NCI-H345 treated with DMSO at 0.1 percent for 48 hours (cell line): ENCODE measurements around the gene NAA50.

Experiments used
- DNase-seq: peaks from one replicate; lab custom pipeline; 2025; ENCODE audit not compliant: unreplicated experiment; lab: John Stamatoyannopoulos, UW

The NAA50 gene

DNA sequence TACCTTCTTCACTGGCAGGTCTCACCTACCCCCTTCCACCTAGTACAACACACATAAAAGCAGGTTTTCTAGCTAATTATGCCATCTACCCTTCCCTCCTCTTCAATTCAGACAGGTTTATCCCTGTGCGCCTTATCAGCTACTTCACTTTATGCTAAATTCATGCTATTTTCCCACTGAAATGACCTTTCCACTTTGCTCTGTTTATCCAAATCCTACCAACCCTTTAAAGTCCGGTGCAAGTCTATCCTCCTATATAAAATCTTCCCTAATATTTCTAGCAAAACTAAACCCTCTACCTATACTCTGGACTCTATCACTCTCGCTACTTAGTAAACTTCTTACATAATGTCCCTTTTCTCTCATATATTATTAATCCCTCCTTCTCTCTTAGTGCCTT is 55.6 kb downstream of the NAA50 start:
- no peak for DNase-seq

DNA sequence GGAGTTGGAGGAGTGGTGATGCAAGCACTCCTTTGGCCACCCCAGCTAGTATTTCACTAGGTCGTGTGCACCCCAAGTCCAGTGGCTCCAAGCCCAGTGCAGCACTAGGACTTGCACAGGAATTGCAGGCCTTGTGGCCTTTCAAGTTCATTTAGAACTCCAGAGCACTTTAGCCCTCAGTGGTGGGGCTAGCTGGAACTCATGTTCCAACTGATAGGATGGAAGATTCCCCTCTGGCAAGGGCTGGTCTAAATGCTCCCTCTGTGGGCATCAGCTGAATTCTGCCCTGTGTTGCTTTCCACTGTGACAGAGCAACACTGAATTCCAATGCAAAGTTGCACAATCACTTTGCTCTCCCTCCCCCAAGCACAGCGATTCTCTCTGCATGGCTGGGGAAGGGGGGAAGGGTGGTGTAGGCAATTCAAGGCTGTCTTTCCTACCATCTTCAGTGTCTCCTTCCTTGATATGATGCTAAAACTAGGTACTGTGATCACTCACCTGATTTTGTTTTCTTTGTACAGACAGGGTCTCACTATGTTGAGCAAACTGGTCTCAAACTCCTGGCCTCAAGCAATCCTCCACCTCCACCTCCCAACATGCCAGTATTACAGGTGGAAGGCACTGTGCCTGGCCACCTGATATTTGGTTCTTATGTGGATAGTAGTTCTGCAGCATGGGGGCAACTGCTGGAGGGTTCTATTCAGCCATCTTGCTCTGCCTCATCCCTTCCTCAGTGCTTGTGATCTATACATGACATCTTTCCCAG is 59.9 kb downstream of the NAA50 start:
- DNase-seq, result no peak

DNA sequence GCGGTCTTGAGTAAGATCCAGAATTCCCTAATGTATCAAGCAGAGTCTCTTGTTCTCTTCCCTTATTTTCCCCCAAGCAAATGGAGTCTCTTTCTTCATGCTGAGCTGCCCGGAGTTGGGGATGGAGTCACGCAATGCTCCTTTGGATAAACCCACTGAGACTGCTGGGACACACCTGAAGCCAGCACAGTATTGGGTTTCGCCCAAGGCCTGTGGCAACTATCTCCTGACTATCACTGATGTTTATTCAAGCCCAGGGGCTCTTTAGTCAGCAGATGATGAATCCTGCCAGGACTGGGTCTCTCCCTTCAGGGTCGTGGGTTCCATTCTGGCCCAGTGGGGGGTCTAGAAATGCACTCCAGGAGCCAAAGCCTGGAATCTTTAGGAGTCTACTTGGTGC is 60.9 kb downstream of the NAA50 start:
- no peak for DNase-seq

DNA sequence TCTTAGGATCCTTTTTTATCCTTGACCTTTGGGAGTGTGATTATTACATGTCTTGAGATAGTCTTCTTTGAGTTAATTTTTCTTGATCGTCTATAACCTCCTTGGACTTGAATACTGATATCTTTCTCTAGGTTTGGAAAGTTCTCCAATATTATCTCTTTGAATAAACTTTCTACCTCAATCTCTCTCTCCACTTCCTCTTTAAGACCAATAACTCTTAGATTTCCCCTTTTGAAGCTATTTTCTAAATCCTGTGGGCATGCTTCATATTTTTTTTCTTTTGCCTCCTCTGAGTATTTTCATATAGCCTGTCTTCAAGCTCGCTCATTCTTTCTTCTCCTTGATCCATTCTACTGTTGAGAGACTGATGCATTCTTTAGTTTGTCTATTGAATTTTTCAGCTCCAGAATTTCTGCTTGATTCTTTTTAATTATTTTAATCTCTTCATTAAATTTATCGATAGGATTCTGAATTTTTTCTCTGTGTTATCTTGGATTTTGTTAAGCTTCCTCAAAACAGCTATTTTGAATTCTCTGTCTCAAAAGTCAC is 61.7 kb downstream of the NAA50 start:
- DNase-seq, result no peak

DNA sequence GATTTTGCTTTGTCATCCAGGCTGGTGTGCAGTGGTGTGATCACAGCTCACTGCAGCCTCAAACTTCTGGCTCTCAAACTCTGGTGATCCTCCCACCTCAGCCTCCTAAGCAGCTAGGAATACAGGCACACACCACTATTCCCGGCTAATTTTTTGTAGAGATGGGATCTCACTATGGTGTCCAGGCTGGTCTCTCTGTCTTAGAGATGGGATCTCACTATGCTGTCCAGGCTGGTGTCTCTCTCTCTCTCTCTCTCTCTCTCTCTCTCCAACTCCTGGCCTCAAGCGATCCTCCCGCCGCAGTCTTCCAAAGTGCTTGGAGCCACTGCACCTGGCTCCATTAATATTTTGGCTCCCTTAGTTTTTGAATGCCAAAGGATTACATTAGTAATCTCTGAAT is 67.3 kb downstream of the NAA50 start:
- DNase-seq, result no peak

DNA sequence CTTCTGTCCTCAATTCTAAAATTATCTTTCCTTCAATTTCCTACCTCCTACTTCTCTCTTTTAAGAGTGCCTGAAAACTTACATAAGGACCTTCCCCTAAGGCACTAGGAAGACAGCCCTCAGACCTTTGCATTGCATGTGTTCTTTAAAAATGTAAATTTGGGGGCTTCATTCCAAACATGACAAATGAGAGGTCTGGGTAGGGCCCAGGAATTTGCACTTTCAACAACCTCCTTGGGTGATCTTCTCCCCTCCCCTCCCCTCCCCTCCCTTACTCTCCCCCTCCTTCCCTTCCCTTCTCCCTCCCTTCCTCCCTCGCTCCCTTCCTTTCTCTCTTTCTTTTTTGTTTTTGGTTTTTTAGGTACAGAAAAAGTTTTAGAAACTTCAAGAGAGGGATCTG is 68.3 kb downstream of the NAA50 start:
- DNase-seq, result no peak

DNA sequence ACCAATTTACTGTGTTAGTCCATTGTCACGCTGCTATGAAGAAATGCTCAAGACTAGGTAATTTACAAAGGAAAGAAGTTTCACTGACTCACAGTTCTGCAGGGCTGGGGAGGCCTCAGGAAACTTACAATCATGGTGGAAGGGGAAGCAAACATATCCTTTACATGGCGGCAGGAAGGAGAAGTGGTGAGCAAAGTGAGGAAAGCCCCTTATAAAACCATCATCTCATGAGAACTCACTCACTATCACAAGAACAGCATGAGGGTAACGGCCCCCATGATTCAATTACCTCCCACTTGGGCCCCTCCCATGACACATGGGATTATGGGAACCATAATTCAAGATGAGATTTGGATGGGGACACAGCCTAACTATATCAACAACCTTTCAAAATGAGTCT is 69.8 kb downstream of the NAA50 start:
- DNase-seq, result no peak

DNA sequence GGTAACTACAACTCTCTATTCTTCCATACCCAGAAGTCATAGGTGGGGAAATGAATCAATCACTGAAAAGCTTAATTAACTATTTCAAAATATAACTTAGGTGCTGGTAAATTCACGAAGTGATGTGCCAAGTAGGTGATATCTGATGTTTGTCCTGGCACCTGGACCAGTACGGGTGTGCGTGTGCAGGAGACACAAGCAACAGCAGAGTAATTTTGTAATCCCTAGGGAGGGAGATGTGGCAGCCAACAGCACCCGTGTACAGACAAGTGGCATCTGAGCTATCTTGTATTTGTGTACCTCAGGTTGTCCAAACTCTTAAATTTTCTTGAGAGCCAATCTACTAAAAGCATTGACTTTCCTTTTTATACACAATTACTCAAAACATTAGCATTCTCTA is 72.5 kb downstream of the NAA50 start:
- DNase-seq, result no peak

DNA sequence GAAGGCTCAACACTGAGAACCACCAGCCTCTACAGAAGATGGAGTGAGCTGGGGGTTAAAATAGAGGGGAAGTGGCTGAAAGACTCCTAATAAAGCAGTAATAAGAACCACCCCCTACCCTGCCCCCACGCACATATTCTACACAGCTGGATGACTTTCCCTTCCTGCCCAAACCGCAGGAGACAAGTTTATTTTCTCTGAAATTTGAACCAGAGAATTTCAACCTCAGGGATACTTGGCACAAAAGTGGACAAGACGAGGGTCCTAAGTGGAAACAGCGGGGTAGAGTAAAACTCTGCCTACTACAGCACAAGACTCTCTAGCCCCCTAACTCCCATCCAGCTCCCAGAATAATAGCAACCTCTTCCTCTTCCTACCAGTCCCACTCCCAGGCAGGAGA is 78.0 kb downstream of the NAA50 start:
- no peak for DNase-seq
